Inflammatory macrophage treated with lipopolysaccharide for 4 hours (primary cell): ENCODE data around the gene TRIM23.
A peak's percentile ranks its signal among the peaks of the same experiment; 100 is the strongest.
"Not testable (repeated sequence)": the region's sequence is repeated elsewhere in the genome, so short reads cannot be mapped to it uniquely, and the experiment has no call there.

Experiments
- DNase-seq: peaks from one replicate; pipeline ENCODE4 v3.0.0-alpha.2; 2020

TRIM23 gene

GRCh38 chr5:65624025-65624570, at the start of gene TRIM23:
TRIM23 (minus strand) TSS chr5:65624333; CDS start chr5:65624274, 59 bp downstream.
- peak; percentile 96 for DNase-seq

- DNase-seq: peak; percentile 72
Observed at GRCh38 chr5:65672796-65673195, 48.7 kb upstream of the TRIM23 start.

- peak; percentile 59 for DNase-seq
Observed at GRCh38 chr5:65668696-65669095, 44.6 kb upstream of the TRIM23 start.

- no peak for DNase-seq
Observed at GRCh38 chr5:65663804-65664521, 39.8 kb upstream of the TRIM23 start.

- DNase-seq: no peak
Observed at GRCh38 chr5:65654713-65655112, 30.6 kb upstream of the TRIM23 start.

- no peak for DNase-seq
Observed at GRCh38 chr5:65651144-65651543, 27.0 kb upstream of the TRIM23 start.

GRCh38 chr5:65647941-65648340, 23.8 kb upstream of the TRIM23 start:
- no peak for DNase-seq

GRCh38 chr5:65646938-65647337, 22.8 kb upstream of the TRIM23 start:
- DNase-seq: no peak

GRCh38 chr5:65640240-65640639, 16.1 kb upstream of the TRIM23 start:
- no peak for DNase-seq

- DNase-seq: no peak
Observed at GRCh38 chr5:65630981-65631380, 6.8 kb upstream of the TRIM23 start.

GRCh38 chr5:65625743-65626142, 1.6 kb upstream of the TRIM23 start:
- no peak for DNase-seq

GRCh38 chr5:65624571-65625555, 730 bp upstream of the TRIM23 start, which contains the start of the genes SHLD3 and TRAPPC13:
SHLD3 (plus strand) TSS chr5:65625027; CDS start chr5:65629588, 4,561 bp downstream.
TRAPPC13 (plus strand) TSS chr5:65625027; CDS start chr5:65625061, 34 bp downstream.
- DNase-seq: peak; percentile 88

- no peak for DNase-seq
Observed at GRCh38 chr5:65623482-65623881, 651 bp downstream of the TRIM23 start.

- DNase-seq: not testable (repeated sequence)
Observed at GRCh38 chr5:65621961-65622360, 2.2 kb downstream of the TRIM23 start.

GRCh38 chr5:65620021-65620420, 4.1 kb downstream of the TRIM23 start:
- no peak for DNase-seq

- no peak for DNase-seq
Observed at GRCh38 chr5:65612298-65612907, 11.7 kb downstream of the TRIM23 start.

GRCh38 chr5:65611524-65611923, 12.6 kb downstream of the TRIM23 start:
- DNase-seq: no peak

GRCh38 chr5:65601761-65602160, 22.4 kb downstream of the TRIM23 start:
- peak; percentile 24 for DNase-seq

GRCh38 chr5:65588694-65589093, 35.4 kb downstream of the TRIM23 start:
- DNase-seq: no peak

GRCh38 chr5:65577141-65577540, 47.0 kb downstream of the TRIM23 start:
- no peak for DNase-seq

- no peak for DNase-seq
Observed at GRCh38 chr5:65570598-65571226, 53.4 kb downstream of the TRIM23 start.

- no peak for DNase-seq
Observed at GRCh38 chr5:65566505-65566904, 57.6 kb downstream of the TRIM23 start.
